WERI-Rb-1 (cell line): ENCODE measurements around the gene SHOX.

Experiments used
- DNase-seq: peaks from one replicate; pipeline ENCODE4 v3.0.0-alpha.2; 2020
- H3K27ac ChIP-seq: fragments of 250-450 bp; sonication (Bioruptor Pico); 2 replicates; pipeline ENCODE4 v1.5.1; 2020; ENCODE audit warnings: mild to moderate bottlenecking, moderate library complexity
- H3K27me3 ChIP-seq: fragments of 250-450 bp; sonication (Bioruptor Pico); 2 replicates; pipeline ENCODE4 v1.5.1; 2021; ENCODE audit warnings: mild to moderate bottlenecking, low read depth, moderate library complexity; ENCODE audit not compliant: insufficient read depth, severe bottlenecking
- H3K36me3 ChIP-seq: fragments of 250-450 bp; sonication (Bioruptor Pico); 2 replicates; pipeline ENCODE4 v1.5.1; 2020; ENCODE audit warnings: mild to moderate bottlenecking, moderate library complexity
- H3K4me3 ChIP-seq: 2 replicates; pipeline ENCODE4 v1.5.1; 2011; ENCODE audit warnings: low read depth, mild to moderate bottlenecking, control low read depth, low read length
- H3K9me3 ChIP-seq: fragments of 250-450 bp; sonication (Bioruptor Pico); 2 replicates; pipeline ENCODE4 v1.5.1; 2021; ENCODE audit warnings: mild to moderate bottlenecking, moderate library complexity; ENCODE audit not compliant: severe bottlenecking
- CTCF ChIP-seq: IDR thresholded peaks from 2 replicates; pipeline ENCODE4 v1.5.1; 2011; ENCODE audit warnings: low read depth, mild to moderate bottlenecking, control low read depth, inconsistent platforms, low read length

Gene SHOX

GRCh38 chrX:701673-702072 is 71.1 kb downstream of the SHOX start:
- Histone ChIP-seq H3K4me3 (no peak overlapping the region), H3K36me3 (no peaks in the 10 kb centered on the region), H3K27me3 (peaks cover 34% of the 10 kb centered on the region), H3K27ac (no peak overlapping the region), H3K9me3 (peaks cover 7% of the 10 kb centered on the region)
- no peak for DNase-seq
- no peak for TF ChIP-seq CTCF

GRCh38 chrX:703466-703865 is 72.9 kb downstream of the SHOX start:
- H3K27me3 ChIP-seq = peaks cover 34% of the 10 kb centered on the region
- TF ChIP-seq CTCF = no peak
- H3K9me3 ChIP-seq = no peaks in the 10 kb centered on the region
- no peak overlapping the region for H3K27ac ChIP-seq
- no peaks in the 10 kb centered on the region for H3K36me3 ChIP-seq
- no peak for DNase-seq
- no peak overlapping the region for H3K4me3 ChIP-seq

GRCh38 chrX:703866-704265 is 73.3 kb downstream of the SHOX start:
- Histone ChIP-seq H3K36me3 (no peaks in the 10 kb centered on the region), H3K27ac (no peak overlapping the region), H3K4me3 (no peak overlapping the region), H3K9me3 (no peaks in the 10 kb centered on the region), H3K27me3 (peaks cover 37% of the 10 kb centered on the region)
- TF ChIP-seq CTCF = no peak
- DNase-seq = no peak
